Natural killer cell (primary cell): ENCODE measurements around the gene ELMOD3. TPM values are rescaled to one million over a fixed set of nuclear protein-coding genes. Genes with fewer than 3 reads are reported as not detected.
"Not testable (repeated sequence)": the region's sequence is repeated elsewhere in the genome, so short reads cannot be mapped to it uniquely, and the experiment has no call there.

Experiments
- ATAC-seq, 3 donors: fragments of 150-1000 bp in 2 of 3; fragments of 200-7000 bp in 1 of 3; cut with Tn5 transposase; 1 replicate in 1 of 3; 2 replicates in 2 of 3; pipeline ENCODE4 v1.10.0; 2021; ENCODE audit warnings: mild to moderate bottlenecking in 2 of 3, moderate library complexity in 2 of 3
- DNase-seq, 2 donors: peaks; one replicate each; pipeline versions ENCODE4 v3.0.0 to v3.0.0-alpha.2; 2013 to 2021; ENCODE audit warnings: mixed read lengths in 1 of 2
- H3K27ac ChIP-seq: one replicate; pipeline ENCODE4 v1.5.1; 2013; ENCODE audit warnings: mild to moderate bottlenecking, low read length
- H3K27me3 ChIP-seq: one replicate; pipeline ENCODE4 v1.6.1; 2013; ENCODE audit warnings: low read length; ENCODE audit not compliant: control insufficient read depth, insufficient read depth
- H3K36me3 ChIP-seq: one replicate; pipeline ENCODE4 v1.6.1; 2013; ENCODE audit warnings: low read length; ENCODE audit not compliant: control insufficient read depth, insufficient read depth
- H3K4me1 ChIP-seq: one replicate; pipeline ENCODE4 v1.6.1; 2013; ENCODE audit warnings: low read length; ENCODE audit not compliant: control insufficient read depth, insufficient read depth
- H3K4me3 ChIP-seq: one replicate; pipeline ENCODE4 v1.5.1; 2013; ENCODE audit warnings: low read length
- H3K9me3 ChIP-seq: one replicate; pipeline ENCODE4 v1.6.1; 2013; ENCODE audit warnings: low read length; ENCODE audit not compliant: control insufficient read depth, insufficient read depth
- H3K27ac Mint-ChIP-seq, 2 donors: one replicate each; pipeline ENCODE4 v1.8.0; 2022; ENCODE audit warnings: mild to moderate bottlenecking in 2 of 2, mixed read lengths in 2 of 2, moderate library complexity in 1 of 2
- H3K27me3 Mint-ChIP-seq, 2 donors: one replicate each; pipeline ENCODE4 v1.8.0; 2022; ENCODE audit warnings: low read depth in 2 of 2, mixed read lengths in 2 of 2
- H3K36me3 Mint-ChIP-seq: one replicate; pipeline ENCODE4 v1.8.0; 2022; ENCODE audit warnings: mixed read lengths
- H3K4me1 Mint-ChIP-seq, 2 donors: one replicate each; pipeline ENCODE4 v1.8.0; 2022; ENCODE audit warnings: mixed read lengths in 2 of 2
- H3K4me3 Mint-ChIP-seq: one replicate; pipeline ENCODE4 v1.8.0; 2022; ENCODE audit warnings: mild to moderate bottlenecking, moderate library complexity, mixed read lengths
- H3K9me3 Mint-ChIP-seq, 2 donors: one replicate each; pipeline ENCODE4 v1.8.0; 2022; ENCODE audit warnings: mixed read lengths in 2 of 2
- WGBS: methylation state at CpG from one replicate; pipeline ENCODE4 v1.1.7; 2013; ENCODE audit warnings: missing lambda C conversion rate; ENCODE audit not compliant: insufficient coverage; 5-methylcytosine and 5-hydroxymethylcytosine counted together
- intact Hi-C: fragments of 100-400 bp; cut with micrococcal nuclease; formaldehyde crosslinking; loops from one replicate; pipeline ENCODE4 v1.14.2; 2022
- total RNA-seq, 4 donors: library from RNA; stranded (reverse); fragments of 120-200 nt in 1 of 4; gene quantifications; one replicate each; pipeline versions ENCODE4 v1.2.3 to v1.2.4, GENCODE V29; 2013 to 2022
- TF ChIP-seq, protein P1 (sequence below): fragments of 200-600 bp; IDR thresholded peaks from one replicate; pipeline ENCODE4 v1.8.0; 2022; ENCODE audit warnings: antibody characterized with exemption

The ELMOD3 gene
- total RNA-seq, 3 donors from 2014 or later (not counting 1 experiment from before 2014, with no cell fraction given), result 22.4 to 33.9 (median 24.8) TPM

DNA sequence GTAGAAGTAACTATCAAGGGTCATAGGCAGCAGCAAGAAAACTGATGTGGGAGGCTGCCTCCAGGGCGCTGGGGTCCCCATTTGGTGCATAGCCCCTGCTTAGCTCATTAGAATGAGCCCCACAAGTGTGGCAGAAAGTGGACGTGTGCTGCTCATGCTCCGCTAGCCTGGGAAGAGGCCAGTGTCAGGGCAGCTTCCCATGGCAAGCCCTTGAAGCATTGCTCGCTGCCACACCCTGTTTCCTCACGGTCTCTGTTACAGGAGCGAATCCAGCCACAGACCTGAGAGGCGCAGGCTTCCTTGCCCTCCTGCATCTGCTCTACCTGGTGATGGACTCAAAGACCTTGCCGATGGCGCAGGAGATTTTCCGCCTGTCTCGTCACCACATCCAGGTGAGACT lies 22.5 kb downstream of the ELMOD3 start:
- no peaks in the 10 kb centered on the region for H3K4me1 ChIP-seq
- no peaks in the 10 kb centered on the region for H3K9me3 Mint-ChIP-seq
- ATAC-seq, result no peak
- 97% methylated on average over 11 of the region's 11 CpGs for WGBS
- H3K4me1 Mint-ChIP-seq, result no peaks in the 10 kb centered on the region
- H3K27ac ChIP-seq, result no peak overlapping the region
- intact Hi-C loops, result no loop called here
- peaks cover 41% of the 10 kb centered on the region for H3K36me3 Mint-ChIP-seq
- no peak overlapping the region for H3K4me3 Mint-ChIP-seq
- H3K27me3 ChIP-seq, result no peaks in the 10 kb centered on the region
- H3K27me3 Mint-ChIP-seq, result no peaks in the 10 kb centered on the region
- H3K27ac Mint-ChIP-seq, result no peak overlapping the region
- no peak for DNase-seq
- TF ChIP-seq, protein P1, sequence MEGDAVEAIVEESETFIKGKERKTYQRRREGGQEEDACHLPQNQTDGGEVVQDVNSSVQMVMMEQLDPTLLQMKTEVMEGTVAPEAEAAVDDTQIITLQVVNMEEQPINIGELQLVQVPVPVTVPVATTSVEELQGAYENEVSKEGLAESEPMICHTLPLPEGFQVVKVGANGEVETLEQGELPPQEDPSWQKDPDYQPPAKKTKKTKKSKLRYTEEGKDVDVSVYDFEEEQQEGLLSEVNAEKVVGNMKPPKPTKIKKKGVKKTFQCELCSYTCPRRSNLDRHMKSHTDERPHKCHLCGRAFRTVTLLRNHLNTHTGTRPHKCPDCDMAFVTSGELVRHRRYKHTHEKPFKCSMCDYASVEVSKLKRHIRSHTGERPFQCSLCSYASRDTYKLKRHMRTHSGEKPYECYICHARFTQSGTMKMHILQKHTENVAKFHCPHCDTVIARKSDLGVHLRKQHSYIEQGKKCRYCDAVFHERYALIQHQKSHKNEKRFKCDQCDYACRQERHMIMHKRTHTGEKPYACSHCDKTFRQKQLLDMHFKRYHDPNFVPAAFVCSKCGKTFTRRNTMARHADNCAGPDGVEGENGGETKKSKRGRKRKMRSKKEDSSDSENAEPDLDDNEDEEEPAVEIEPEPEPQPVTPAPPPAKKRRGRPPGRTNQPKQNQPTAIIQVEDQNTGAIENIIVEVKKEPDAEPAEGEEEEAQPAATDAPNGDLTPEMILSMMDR, result no peak
- no peak overlapping the region for H3K4me3 ChIP-seq
- H3K36me3 ChIP-seq, result peaks cover 39% of the 10 kb centered on the region
- H3K9me3 ChIP-seq, result no peaks in the 10 kb centered on the region

DNA sequence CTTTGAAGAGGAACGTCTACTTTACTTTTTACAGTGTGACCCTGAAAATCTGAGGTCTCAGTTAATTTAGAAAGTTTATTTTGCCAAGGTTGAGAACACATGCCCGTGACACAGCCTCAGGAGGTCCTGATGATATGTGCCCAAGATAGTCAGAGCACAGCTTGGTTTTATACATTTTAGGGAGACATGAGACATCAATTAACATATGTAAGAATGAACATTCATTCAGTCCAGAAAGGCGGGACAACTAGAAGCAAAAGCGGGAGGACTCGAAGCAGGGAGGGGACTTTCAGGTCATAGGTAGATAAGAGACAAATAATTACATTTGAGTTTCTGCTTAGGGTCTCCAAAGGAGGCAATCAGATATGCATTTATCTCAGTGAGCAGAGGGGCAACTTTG lies 23.7 kb downstream of the ELMOD3 start:
- H3K27me3 Mint-ChIP-seq, result no peaks in the 10 kb centered on the region
- Histone ChIP-seq H3K27me3 (no peaks in the 10 kb centered on the region), H3K27ac (no peak overlapping the region), H3K4me3 (no peak overlapping the region), H3K9me3 (no peaks in the 10 kb centered on the region), H3K36me3 (peaks cover 39% of the 10 kb centered on the region), H3K4me1 (no peaks in the 10 kb centered on the region)
- H3K9me3 Mint-ChIP-seq, result no peaks in the 10 kb centered on the region
- 93% methylated on average over 5 of the region's 5 CpGs for WGBS
- H3K27ac Mint-ChIP-seq, result no peak overlapping the region
- TF ChIP-seq, protein P1, result no peak
- H3K4me1 Mint-ChIP-seq, result no peaks in the 10 kb centered on the region
- intact Hi-C loops, result no loop called here
- H3K36me3 Mint-ChIP-seq, result peaks cover 41% of the 10 kb centered on the region
- no peak for ATAC-seq
- H3K4me3 Mint-ChIP-seq, result no peak overlapping the region
- DNase-seq, result no peak

DNA sequence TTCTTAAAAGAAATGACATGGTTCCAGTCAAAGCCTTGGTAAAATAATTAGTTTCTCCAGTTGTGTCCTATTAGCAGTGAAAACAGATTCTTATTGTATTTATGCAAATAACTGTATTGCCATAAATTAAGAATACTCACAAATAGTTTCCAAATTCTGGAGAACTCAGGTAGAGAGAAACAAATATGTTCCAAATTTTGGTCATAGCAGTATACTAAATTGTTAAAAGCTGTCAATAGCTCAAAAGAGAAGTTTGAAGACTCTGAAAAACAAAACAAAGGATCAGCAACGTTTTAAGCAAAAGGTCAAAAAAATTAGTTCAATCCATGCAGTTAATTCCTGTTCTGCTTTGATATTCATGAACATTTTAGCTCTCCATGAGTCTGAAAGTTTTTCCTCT lies 25.5 kb downstream of the ELMOD3 start:
- DNase-seq (no peak), ATAC-seq (no peak)
- Histone ChIP-seq H3K9me3 (no peaks in the 10 kb centered on the region), H3K27me3 (no peaks in the 10 kb centered on the region), H3K36me3 (peaks cover 43% of the 10 kb centered on the region), H3K4me1 (no peaks in the 10 kb centered on the region), H3K27ac (no peak overlapping the region), H3K4me3 (no peak overlapping the region)
- H3K9me3 Mint-ChIP-seq, result no peaks in the 10 kb centered on the region
- no peak overlapping the region for H3K27ac Mint-ChIP-seq
- peaks cover 40% of the 10 kb centered on the region for H3K36me3 Mint-ChIP-seq
- TF ChIP-seq, protein P1, result no peak
- no peaks in the 10 kb centered on the region for H3K27me3 Mint-ChIP-seq
- H3K4me1 Mint-ChIP-seq, result no peaks in the 10 kb centered on the region
- intact Hi-C loops, result no loop called here
- WGBS, result 89% methylated on average over 1 of the region's 1 CpG
- no peak overlapping the region for H3K4me3 Mint-ChIP-seq

DNA sequence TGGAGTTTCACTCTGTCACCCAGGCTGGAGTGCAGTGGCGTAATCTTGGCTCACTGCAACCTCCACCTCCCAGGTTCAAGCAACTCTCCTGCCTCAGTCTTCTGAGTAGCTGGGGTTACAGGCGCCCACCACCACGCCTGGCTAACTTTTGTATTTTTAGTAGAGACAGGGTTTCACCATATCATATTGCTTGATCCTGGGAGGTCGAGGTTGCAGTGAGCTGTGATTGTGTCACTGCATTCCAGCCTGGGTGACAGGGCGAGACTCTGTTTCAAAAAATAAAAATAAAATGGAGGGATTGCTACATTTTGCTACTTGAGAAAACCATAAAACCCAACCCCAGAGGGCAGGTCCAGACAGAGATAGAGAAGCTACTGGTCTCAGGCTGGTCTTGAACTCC lies 28.6 kb downstream of the ELMOD3 start:
- peaks cover 21% of the 10 kb centered on the region for H3K36me3 Mint-ChIP-seq
- H3K4me3 Mint-ChIP-seq, H3K27ac ChIP-seq, ATAC-seq, H3K27me3 ChIP-seq, DNase-seq, H3K4me1 ChIP-seq, H3K4me1 Mint-ChIP-seq, H3K27ac Mint-ChIP-seq, H3K4me3 ChIP-seq, H3K9me3 ChIP-seq, intact Hi-C loops, H3K9me3 Mint-ChIP-seq, H3K27me3 Mint-ChIP-seq: not testable (repeated sequence)
- H3K36me3 ChIP-seq, result peaks cover 29% of the 10 kb centered on the region
- WGBS, result 95% methylated on average over 3 of the region's 5 CpGs
